ENCODE data around the gene LSG1.

Gene LSG1

DNA sequence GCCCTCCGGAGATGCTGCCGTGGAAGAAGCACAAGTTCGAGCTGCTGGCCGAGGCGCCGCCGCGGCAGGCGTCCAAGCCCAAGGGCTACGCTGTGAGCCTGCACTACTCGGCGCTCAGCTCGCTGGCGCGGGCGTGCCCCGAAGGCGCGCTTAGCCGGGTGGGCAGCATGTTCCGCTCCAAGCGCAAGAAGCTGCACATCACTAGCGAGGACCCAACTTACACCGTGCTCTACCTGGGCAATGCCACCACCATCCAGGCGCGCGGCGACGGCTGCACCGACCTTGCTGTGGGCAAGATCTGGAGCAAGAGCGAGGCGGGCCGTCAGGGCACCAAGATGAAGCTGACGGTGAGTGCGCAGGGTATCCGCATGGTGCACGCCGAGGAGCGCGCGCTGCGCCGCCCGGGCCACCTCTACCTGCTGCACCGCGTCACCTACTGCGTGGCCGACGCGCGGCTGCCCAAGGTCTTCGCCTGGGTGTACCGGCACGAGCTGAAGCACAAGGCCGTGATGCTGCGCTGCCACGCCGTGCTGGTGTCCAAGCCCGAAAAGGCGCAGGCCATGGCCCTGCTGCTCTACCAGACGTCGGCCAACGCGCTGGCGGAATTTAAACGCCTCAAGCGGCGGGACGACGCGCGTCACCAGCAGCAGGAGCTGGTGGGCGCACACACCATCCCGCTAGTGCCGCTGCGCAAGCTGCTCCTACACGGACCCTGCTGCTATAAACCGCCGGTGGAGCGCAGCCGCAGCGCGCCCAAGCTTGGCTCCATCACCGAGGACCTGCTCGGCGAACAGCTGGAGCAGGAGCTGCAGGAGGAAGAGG is 15.0 kb upstream of the LSG1 start:
- no peak for DNase-seq

DNA sequence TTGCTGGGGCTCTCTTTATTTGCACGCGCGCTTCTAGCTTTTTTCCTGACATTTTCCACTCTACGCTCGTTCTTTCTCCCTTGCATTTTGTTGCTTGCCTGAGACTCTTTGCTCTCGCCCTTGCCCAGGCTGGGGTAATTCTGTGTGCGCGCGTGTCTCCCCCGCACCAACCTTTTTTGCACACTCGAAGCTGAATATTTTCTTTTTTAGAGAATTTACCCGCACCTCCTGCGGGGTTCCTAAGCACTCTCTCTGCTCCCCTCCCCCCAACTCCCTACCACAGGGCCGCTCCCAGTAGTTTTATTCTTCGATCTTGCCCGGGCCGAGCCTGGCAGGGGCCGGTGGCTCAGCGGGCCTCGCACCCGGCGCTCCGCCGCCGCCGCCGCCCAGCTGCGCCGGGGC is 14.4 kb upstream of the LSG1 start:
- DNase-seq = no peak

DNA sequence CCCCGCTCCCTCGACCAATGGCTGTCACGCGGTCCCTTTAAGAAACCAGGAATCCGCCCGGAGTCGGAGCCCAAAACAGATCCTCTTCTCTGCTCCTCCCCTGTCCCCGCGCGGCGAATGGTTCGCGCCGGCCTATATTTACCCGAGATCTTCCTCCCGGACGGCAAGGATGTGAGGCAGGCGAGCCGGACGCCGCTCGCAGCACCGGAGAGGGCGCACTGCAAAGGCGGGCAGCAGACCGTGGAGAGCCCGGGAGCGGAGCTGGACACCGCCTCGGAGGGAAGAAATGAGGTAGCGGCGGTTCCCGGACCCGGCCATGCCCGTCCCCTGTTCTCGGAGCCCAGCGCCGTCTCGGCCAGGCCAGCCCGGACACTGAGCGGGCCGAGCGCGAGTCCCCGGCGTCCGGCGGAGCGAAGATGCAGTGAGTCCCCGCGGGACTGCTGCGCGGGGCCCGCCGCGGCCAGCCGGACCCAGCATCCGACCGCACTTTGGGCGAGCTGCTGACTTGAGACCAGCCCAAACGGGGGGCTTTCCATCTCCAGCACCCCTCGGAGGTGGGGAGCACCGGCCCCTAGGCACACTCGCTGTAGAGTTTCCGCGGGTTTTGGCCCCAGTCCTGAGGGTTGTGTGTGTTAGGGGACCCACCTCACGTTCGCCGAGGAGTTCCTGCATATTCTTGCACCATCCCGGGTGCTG is 13.9 kb upstream of the LSG1 start, which contains the start of gene FAM43A:
FAM43A (plus strand) TSS at position 166 of the 696 bp plus-strand sequence. CDS start 944 bp downstream, outside the sequence.
- peak; percentile 73 for DNase-seq

DNA sequence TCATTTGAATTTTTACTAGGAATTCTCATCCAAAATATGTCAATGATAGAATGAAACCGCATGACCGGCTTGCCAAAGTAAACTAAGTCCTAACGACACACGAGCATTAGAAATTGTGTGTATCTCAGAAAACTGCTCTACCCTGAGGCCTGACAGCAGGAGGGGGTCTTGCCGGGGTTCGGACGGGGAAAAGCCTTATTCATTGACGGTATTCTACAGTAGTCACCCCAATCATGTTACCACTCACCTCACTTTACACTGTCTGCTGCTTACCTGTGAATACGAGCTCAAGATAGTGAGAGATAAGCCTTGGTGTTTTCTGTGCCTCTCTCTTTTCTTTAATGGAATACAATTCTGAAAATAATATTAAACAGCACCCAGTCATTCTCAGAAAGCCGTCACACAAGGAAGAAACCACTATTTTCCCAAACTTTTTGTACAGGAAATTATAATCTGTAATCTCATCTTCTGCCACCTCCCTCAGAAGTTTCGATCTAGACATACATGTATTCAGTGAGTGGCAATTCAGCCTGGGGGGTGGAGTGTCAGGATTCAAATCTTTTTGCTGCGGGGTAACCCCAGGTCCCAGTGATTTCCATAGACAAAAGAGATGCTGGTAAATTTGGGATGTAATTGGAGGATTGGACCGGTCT is 13.2 kb upstream of the LSG1 start:
- DNase-seq = no peak

DNA sequence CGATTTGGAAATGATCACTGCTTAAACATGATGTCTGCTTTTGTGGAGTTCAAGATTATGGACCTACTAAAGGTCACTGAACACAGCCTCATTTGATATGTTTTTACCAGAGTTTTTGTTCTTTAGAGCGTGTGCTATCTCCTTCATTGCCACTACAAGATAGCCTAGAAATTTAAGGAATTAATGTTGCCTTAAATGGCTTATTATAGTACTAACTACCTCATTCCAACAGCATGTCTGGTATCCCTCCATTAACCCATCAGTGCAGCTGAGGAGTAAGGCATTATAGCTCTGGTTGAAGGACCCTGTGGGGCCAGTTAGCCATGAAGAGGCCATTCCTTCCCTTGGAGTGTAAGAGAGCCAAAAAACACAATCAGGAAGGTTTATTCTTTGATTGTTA is 11.4 kb upstream of the LSG1 start:
- no peak for DNase-seq

DNA sequence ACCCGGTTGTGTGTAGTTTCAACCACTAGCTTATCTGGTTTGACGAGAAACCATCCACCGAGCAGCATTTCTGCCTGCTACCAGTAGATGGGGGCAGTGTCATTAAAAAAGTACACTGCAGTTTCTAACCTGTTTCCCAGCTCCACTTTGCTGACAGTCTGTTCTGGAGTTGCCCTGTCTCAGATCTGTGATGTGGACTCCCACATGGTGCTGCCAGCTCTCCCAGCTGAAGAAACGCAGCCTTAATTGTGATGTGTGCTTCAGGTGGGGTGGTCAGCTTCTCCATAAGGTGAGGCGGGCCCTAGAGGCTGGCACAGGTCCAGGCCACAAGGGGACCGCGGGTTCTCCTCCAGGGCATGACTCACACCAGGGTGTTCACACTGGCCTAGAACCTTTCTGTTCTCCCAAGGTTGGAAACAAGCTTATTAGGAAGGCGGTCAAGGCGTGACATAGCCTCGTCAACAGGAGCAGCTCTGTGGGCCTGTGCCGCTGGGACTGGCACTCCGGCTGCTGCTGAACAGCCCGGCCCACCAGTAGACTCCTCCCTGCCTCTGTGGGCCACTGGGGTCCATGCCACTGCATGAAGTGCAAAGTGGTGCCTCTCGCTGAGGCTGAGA is 10.8 kb upstream of the LSG1 start:
- DNase-seq = peak; percentile 55

DNA sequence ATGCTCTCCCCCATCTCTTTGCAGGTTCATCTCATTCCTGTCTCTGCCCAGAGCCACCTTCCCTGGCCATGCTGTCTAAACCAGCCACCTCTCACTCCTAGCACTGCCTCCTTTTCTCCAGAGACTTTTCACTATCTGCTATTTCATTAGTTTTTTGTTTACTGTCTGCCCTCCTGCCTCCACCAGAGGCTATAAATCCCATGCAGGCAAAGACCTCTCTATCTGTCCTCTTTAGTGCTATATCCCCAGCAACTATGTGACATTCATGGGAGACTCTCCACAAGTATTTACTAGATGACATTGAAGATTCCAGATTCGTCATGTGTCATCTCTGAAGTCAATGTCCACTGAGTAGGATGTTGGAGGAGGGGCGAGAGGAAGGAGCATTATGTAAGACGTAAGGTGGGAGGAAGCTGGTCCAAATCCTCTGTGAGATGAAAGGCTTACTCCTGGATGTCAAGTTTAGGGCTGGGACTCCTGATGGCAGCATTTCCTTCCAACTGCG is 10.2 kb upstream of the LSG1 start:
- no peak for DNase-seq

DNA sequence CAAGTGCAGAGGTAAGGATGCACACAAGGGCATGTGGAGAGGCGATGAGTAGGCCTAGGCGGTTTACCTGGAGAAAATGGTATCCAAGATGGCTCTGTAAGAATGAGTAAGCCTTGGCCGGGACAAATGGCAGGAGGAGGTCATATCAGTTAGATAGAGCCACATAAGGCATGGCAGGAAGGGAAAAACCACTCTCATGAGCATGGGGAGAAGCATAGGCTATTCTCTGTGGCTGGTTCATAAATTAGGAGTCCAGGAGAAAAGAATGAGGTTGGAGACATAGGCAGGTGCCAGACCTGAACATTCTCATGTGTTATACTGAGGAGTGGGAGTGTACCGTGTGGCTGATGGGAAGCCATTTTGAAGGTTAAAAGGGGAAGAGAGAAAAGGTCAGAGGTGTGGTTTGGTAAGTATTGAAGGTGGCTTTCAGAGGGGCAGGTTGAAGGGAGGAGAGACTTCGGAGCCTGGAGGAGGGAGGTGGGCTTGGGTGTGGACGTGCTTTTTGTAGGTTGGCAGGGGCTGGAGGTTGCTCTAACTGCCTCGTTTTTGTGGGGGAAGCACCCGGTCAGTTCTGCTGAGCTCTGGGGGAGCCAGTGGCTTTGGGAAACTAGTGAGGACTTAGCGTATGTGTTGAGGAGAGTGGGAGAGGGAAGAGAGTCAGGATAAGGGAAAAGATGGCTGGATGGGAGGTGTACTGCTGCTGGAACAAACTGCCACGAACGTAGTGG is 9.1 kb upstream of the LSG1 start:
- no peak for DNase-seq

DNA sequence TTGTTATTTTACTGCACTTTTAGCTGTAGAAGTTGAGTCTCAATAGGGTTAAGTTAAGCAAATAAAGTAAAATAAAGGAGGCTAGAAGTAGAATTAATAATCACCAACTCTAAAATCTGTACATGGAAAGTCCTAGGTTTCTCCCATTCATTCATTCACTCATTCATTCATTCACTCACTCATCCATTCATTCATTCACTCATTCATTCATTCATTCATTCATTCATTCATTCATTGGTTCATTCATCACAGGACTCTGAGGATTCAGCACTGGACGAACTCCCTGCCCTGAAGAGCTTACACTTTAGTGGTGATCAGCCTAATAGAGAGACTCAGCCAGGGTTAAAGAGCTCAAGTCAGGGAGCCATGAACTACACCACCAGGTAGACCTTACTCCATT is 4.5 kb upstream of the LSG1 start:
- no peak for DNase-seq

DNA sequence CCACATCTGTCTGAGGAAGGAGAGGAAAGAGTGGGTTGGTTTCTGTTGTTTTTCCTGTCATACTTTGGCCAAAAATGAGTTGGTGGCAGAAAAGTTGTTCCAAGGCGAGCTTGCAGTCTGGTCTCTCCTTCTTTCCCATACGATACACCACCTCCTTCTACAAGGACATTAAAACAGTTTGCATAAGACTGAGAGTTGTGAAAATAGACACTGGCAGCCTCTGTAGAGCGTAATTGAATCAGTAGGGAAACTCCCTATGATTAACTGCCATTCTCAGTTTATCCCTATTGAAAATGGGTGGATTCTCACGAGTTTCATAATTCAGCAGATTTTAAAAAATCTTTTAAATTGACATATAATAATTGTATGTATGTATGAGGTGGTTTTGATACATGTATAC is 3.7 kb upstream of the LSG1 start:
- no peak for DNase-seq

DNA sequence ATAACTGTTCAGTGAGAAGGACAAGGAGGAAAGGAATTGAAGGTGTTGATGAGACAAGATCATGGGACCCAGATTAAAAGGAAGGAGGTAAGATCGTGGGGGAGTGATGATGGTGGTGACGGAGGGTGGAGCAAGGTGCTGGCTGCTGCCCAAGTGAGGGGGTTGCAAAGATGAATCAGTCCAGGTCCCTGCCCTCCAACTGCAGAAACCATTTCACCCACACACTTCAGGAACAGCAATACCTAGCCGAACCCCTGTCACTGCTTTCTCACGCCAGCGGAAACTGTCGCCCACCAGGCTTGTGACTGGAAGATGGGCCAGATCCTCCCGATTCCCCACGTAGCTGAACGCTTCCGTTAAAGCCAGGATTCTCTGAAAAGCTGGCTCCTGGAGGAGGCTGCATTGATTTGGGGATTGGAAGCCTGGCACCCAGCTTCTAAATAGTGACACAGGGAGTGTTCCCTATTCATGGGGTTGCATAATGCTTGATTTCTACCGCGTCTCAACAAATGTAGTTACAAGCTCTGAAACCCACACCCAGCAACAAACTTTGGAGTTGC is 3.2 kb upstream of the LSG1 start:
- DNase-seq = no peak

DNA sequence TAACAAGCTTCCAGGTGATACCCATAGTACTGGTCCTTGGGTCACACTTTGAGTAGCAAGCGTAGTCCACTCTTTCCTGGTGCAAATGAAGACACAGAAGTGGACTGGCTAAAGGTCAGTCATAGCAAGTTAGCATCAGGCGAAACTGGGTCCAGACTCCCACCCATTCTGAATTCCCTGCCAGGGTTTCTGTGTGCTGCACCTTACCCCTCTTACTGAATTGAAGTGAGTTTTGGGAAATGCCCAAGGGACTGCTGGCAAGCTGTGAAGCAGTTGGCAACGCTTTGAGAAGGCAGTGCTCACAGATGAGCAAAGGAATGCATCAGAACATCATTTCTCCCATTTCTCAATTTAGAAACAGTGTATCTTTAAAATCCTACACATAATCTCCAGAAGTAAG is 1.8 kb upstream of the LSG1 start:
- no peak for DNase-seq

DNA sequence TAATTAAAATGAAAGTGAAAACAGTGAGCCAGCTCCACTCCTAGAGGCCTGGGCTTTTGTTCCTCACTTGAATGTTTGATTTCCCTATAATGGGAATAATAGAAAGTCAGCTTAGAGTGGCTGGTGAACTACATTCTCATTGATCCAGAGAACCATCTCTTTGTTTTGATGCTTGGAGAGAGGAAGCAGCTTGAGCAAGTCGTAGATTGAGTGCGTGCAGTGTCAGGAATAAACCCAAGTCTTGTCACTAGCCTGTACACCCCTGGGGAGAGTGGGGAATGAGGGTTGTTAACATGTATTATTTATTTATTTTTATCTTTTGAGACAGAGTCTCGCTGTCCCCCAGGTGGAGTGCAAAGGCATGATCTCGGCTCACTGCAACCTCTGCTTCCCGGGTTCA is 885 bp upstream of the LSG1 start:
- no peak for DNase-seq

DNA sequence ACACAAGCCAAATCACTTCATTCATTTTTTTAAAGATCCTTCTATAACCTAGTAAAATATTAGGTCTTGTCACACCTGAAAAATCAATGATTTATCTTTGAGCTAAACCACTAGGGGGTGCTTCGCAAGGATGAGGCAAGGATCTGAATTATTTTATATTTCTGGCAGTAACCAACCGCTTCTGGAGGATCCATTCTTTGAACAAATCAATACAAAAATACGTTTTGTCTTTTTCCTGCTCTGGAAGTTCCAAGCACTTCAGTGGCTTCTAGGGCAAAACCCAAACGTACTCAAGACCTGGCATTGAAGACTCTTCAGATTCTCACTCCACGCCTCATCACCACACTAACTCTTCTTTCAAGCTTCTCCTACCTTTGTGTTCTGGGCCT is 486 bp downstream of the LSG1 start:
- no peak for DNase-seq

DNA sequence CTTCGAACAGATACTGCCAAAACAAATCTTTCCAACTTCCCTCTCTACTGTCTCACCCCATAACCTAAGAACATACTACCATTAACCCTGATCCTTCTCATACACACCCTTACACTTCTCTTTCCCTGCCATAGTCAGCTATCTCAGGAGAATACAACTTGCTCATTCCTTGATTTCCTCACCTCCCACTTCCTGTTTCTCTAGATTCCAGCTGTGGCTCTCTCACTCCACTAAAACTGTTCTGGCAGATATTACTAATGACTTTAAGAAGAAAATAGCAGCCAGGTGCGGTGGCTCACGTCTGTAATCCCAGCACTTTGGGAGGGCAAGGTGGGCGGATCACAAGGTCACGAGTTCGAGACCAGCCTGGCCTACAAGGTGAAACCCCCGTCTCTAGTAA is 4.6 kb downstream of the LSG1 start:
- DNase-seq = no peak

DNA sequence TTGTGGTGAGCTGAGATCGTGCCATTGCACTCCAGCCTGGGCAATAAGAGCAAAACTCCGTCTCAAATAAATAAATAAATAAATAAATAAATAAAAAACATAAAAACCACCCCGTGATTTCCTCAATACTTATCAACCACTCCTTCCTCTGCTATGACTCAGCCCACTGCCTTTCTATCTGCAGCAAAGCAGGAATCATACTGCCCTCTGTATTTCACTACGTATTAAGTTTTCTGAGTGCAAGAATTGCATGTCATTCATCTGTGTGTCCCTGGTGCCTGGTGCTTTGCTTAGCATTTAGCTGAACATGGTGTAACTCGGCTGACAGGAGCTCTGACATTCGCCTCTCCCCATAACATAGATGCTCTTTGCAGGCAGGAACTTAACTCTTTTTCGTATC is 7.1 kb downstream of the LSG1 start:
- DNase-seq = no peak

DNA sequence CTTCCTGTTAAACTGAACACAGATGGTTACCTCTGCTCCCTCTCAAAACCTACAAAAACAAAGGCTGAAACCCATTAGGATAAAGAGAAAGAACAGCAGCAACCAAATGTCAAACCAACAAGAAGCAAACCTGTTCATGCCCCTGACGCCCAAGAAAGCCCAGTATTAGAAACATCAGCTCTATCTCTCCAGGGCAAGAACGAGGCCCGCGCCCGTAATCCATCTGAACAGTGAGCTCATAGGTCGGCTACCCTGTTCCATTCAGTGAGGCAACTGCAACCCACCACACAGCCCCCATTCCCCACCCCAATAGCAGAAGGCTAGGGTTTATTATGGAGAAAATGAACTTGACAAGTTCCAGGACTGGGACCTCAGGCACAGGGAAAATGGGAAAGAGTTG is 10.0 kb downstream of the LSG1 start:
- DNase-seq = no peak

DNA sequence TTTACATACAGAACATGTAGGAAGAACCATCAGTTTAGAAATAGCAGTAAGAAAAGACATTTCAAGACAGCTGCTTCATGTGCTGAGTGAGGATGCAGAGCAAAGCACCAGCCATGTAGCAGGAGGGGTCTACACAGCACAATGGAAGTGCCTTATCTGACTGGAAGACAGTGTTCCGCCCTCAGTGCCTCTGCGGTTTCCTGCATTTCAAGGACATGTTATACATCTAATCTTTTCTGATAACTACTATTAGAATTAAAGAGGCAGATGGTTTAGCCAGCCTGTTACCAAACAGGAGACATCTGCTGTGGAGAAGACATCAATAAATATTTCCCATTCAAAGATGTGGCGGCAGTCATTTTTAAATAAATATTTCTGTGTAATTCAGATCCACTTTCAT is 10.6 kb downstream of the LSG1 start:
- no peak for DNase-seq

DNA sequence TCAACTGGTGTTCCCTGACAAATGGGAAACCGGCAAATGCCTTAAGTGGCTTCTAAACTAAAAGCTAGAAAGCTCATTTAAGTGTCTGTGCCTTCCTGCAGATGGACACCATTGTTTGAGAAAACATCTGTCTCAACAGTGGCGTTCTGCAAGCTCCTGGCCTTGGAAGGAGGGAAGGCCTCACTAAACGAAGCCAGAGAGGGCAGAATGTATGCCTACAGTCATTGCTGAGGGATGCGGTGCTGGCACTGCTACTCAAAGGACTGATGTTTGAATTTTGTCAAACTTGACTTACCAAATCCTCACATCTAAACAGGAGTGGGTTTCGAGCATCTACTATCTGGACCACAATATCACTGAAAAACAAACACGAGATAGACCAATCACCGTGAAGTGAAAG is 12.2 kb downstream of the LSG1 start:
- no peak for DNase-seq

DNA sequence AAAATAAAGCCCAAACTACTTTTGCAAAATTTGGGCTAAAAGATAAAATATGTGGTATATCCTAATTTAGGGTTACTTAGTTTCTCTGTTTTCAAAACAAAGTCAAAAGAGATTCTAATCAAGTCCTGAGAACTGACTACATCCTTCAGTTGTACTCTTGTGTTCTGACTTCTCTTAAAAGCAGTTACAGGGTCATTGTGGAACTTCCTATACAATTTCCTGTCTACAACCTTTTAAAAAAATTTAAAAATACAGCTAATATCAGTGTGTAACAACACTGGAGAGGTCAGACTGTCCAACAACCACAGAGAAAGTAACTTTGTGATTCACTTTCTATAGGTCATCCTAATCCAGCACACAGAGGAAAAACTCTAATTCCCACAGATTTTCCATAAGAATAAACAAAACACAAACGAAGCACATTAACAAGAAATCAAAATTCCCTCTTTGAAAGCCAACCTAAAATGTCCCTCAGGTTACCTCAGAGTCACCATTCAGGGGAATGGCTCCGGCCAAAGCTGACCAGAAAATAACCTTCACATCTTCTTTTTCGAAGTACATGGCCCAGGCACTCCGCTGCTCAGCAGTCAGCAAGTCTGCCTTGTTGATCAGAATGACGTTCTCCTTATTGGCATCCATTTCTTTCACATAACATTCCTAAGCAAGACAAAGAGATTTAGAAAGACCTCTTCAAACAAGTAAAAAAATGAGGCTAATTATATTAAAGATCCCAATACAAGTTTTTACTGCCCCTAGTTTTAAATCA is 13.3 kb downstream of the LSG1 start:
- no peak for DNase-seq

DNA sequence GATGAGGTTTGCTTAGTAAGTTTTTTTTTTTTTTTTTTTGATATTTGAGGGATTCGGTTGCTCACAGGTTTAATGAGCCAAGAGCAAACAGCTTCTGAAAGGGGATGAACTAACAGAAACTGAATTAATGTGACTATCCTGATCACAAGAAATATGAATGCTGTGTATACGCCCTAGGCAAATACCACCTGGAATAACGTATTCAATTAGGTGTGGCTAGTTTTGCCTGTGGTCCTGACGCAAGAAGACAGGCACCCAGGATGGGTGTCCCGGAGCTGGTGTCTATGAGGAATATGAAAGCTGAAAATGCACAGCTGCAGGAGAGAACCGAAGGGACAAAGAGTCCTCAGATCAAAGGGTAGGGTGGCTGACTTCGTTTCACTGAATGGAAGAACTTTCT is 14.6 kb downstream of the LSG1 start:
- no peak for DNase-seq

DNA sequence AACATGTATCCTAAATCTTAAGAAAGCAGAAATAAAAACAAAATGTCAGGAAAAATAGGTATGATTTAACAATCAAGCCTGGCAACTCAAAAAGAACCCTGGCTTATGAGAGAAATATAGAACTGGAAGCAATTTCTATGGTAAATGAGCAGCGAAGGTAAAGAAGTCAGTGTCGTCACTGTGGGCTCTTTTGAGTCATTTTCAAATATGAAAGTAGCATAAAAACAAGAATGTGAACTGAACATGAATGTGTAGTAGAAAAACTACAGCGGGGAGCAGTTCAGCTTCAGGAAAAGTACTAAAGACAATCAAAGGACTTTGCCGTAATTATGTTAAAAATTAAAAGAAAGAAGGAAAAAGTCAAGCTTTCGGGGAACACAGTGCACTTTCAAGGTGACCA is 17.5 kb downstream of the LSG1 start:
- DNase-seq = no peak

All from activated CD4-positive, alpha-beta T cell treated with anti-CD3 and anti-CD28 coated beads for 1 hour (primary cell).